Kidney (tissue), 2 donors: Measurements from ENCODE around the gene KANSL3. TPM values are rescaled to one million over a fixed set of nuclear protein-coding genes. Genes with fewer than 3 reads are reported as not detected.

Source experiments
- polyA plus RNA-seq: library from polyadenylated mRNA; stranded (reverse); fragments of 350-450 nt; fragmentation: Illumina TruSeq; extraction: RNeasy Lipid Tissue Mini Kit (QIAGEN cat#74804); gene quantifications from one replicate; pipeline ENCODE4 v1.2.3, GENCODE V29; 2014; ENCODE audit warnings: low read depth, low replicate concordance; ENCODE audit not compliant: insufficient read depth
- total RNA-seq: library from RNA; stranded (reverse); fragmentation: NEBNext Ultra II Directional; extraction: Animal tissue kit (Norgen Biotek cat#: 25700); gene quantifications from one replicate; pipeline ENCODE4 v1.2.1, GENCODE V29; 2021
- donor health status: DM: yes; HTN: yes; CAD: no.

The KANSL3 gene
- total and polyA plus RNA-seq, 2 donors from 2014 or later, result 17.5 to 48.8 TPM

Other genes starting within 250 kb of the KANSL3 start
- gene NEURL3, start 133.0 kb downstream of the KANSL3 start, total RNA-seq, result 3.2 TPM
- gene NEURL3, start 133.0 kb downstream of the KANSL3 start, polyA plus RNA-seq, result 11.1 TPM
- 26.3 TPM for gene ARID5A, start 101.6 kb downstream of the KANSL3 start, total RNA-seq
- gene ARID5A, start 101.6 kb downstream of the KANSL3 start, polyA plus RNA-seq, result 8.6 TPM
- gene FER1L5, start 4.5 kb upstream of the KANSL3 start, total RNA-seq, result 1.3 TPM
- 0.15 TPM for gene FER1L5, start 4.5 kb upstream of the KANSL3 start, polyA plus RNA-seq
- gene LMAN2L, start 101.8 kb upstream of the KANSL3 start, total RNA-seq, result 23.0 TPM
- gene LMAN2L, start 101.8 kb upstream of the KANSL3 start, polyA plus RNA-seq, result 25.3 TPM
- 14.5 TPM for gene CNNM4, start 122.6 kb upstream of the KANSL3 start, total RNA-seq
- 3.7 TPM for gene CNNM4, start 122.6 kb upstream of the KANSL3 start, polyA plus RNA-seq
- 26.1 TPM for gene CNNM3, start 178.0 kb upstream of the KANSL3 start, total RNA-seq
- gene CNNM3, start 178.0 kb upstream of the KANSL3 start, polyA plus RNA-seq, result 6.9 TPM
- gene ANKRD23, start 205.7 kb upstream of the KANSL3 start, total RNA-seq, result 4.0 TPM
- gene ANKRD23, start 205.7 kb upstream of the KANSL3 start, polyA plus RNA-seq, result 1.6 TPM
- 10.8 TPM for gene ANKRD39, start 219.7 kb upstream of the KANSL3 start, total RNA-seq
- 19.2 TPM for gene ANKRD39, start 219.7 kb upstream of the KANSL3 start, polyA plus RNA-seq
- gene SEMA4C, start 231.8 kb upstream of the KANSL3 start, total RNA-seq, result 44.6 TPM
- 11.1 TPM for gene SEMA4C, start 231.8 kb upstream of the KANSL3 start, polyA plus RNA-seq